HEK293T (cell line): ENCODE results near the gene CYREN.

ENCODE experiments used
- ARNT ChIP-seq: fragments of 450-650 bp; IDR thresholded peaks from 2 replicates; pipeline ENCODE4 v1.6.1; 2017; ENCODE audit warnings: mild to moderate bottlenecking
- CTBP1 ChIP-seq: fragments of 450-650 bp; IDR thresholded peaks from 2 replicates; pipeline ENCODE4 v1.6.1; 2016; ENCODE audit warnings: borderline replicate concordance
- FOXM1 ChIP-seq: fragments of 450-650 bp; IDR thresholded peaks from 2 replicates; pipeline ENCODE4 v1.6.1; 2017; ENCODE audit warnings: mild to moderate bottlenecking, borderline replicate concordance

GRCh38 chr7:135209225-135209834 is 38.8 kb upstream of the CYREN start:
- TF ChIP-seq ARNT, result no peak
- TF ChIP-seq CTBP1, result no peak
- TF ChIP-seq FOXM1, result no peak
